AG09319 (cell line): ENCODE data around the gene CCHCR1.
"Not testable (repeated sequence)": the region's sequence is repeated elsewhere in the genome, so short reads cannot be mapped to it uniquely, and the experiment has no call there.

Experiments
- DNase-seq: peaks from one replicate; pipeline ENCODE4 v3.0.0-alpha.2; 2010; ENCODE audit warnings: low read depth; ENCODE audit errors: extremely low read depth
- CTCF ChIP-seq: IDR thresholded peaks from 2 replicates; pipeline ENCODE4 v1.5.1; 2011; ENCODE audit warnings: low read depth, mild to moderate bottlenecking, inconsistent platforms, low read length, moderate library complexity

The CCHCR1 gene

DNA sequence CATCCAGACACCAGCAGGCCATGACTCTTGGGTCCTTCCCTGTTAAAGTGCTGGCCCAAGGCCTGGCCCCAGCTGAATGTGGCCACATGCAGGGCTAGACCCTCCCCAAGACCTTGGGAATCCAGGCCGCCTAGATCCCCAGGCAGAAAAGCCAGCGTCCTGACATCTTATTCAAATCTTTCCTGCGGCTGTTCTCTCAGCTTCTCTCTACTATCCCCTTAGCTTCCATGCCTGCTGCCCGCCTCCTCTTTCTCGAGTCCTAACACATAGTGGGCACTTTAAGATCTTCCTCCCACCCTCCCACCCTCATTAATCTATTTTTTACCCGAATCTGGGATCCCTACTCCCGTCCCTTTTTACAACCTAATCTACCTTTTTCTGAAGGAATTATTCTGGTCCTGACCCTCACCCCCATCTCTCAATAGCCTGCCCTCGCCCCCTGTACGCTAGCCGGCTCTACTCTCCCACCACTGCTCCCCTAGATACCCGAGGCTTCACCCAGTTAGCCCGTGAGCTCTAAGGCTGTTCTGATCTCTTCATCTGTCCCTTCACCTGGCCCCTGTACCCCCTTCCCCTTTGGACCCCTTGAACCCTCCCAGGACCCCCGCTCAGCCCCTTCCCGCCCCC is at the start of gene CCHCR1:
Gene CCHCR1 (minus strand): TSS at position 290 of the 627 bp plus-strand sequence. CDS start 202 bp downstream, at position 88.
- TF ChIP-seq CTCF, result no peak
- DNase-seq, result no peak

DNA sequence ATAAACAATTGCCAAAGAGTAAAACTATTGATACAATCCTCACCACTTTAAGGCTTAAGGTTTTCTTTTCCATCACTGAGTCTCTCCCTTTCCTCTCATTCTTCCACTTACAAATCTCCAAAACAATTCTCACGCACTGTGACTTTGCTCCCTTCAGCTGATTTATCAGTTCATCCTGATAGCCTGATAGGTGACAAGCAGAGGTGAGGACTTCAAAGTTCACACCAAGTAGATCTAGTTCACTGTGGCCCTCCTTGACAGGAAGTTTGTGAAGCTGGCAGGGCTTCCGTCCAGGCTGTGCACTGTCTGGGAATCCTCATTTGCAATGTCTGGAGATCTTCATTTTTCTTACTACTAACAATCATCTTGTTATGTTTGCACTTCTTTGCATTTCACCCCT is 48.0 kb upstream of the CCHCR1 start:
- no peak for DNase-seq
- no peak for TF ChIP-seq CTCF

GRCh38 chr6:31204751-31205145 is 47.1 kb upstream of the CCHCR1 start:
- TF ChIP-seq CTCF, result no peak
- no peak for DNase-seq

- DNase-seq, result no peak
Observed at GRCh38 chr6:31203345-31203979, 45.9 kb upstream of the CCHCR1 start.

GRCh38 chr6:31202259-31203166 is 44.9 kb upstream of the CCHCR1 start:
- no peak for DNase-seq
- no peak for TF ChIP-seq CTCF

More at GRCh38 chr6:31203345-31203979, 45.9 kb upstream of the CCHCR1 start:
- TF ChIP-seq CTCF, result no peak

DNA sequence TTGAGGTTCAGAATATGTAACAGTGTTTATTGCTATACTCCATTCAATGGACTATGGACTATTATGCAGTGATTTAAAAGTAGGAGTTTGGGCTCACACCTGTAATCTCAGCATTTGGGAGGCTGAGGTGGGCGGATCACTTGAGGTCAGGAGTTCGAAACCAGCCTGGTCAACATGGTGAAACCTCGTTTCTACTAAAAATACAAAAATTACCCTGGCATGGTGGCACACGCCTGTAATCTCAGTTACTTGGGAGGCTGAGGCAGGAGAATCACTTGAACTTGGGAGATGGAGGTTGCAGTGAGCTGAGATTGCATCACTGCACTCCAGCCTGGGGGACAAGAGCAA is 41.5 kb upstream of the CCHCR1 start:
- not testable (repeated sequence) for DNase-seq

DNA sequence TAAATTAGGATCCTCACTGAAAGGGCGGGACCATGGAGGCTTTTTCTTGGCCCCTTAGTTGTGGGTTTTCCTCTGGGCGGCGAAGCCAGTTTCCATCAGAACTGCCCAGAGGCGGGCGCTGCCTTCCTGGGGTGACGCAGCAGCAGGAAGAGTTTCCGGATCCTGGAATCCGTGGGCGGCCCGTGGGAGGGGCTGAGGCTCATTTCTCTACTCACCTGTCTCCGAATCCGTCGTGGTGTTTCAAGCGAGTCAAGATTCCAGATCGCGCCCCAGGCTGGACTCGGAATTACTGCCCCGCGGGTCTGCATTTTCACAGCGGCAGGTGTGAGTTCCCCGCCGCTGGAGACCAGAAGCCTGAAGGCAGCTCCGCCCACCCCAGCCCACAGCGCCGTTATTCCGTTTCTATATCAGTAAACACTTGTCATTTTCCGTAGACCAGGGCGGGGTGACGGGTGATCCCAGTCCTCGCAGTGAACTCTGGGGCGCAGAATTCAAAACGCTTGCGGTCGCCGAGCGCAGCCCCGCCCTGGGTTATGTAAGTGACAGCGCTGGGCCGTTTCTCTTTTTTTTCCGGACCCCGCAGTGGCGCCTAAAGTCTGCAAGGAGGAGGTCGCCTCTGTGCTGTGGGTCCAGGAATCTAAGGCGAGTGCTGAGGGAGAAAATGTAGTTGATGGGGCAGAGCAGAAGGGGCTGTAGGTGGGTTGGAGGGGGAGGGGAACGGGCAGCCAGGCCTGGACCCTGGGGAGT is 40.1 kb upstream of the CCHCR1 start:
- TF ChIP-seq CTCF, result no peak
- DNase-seq, result peak; percentile 49

DNA sequence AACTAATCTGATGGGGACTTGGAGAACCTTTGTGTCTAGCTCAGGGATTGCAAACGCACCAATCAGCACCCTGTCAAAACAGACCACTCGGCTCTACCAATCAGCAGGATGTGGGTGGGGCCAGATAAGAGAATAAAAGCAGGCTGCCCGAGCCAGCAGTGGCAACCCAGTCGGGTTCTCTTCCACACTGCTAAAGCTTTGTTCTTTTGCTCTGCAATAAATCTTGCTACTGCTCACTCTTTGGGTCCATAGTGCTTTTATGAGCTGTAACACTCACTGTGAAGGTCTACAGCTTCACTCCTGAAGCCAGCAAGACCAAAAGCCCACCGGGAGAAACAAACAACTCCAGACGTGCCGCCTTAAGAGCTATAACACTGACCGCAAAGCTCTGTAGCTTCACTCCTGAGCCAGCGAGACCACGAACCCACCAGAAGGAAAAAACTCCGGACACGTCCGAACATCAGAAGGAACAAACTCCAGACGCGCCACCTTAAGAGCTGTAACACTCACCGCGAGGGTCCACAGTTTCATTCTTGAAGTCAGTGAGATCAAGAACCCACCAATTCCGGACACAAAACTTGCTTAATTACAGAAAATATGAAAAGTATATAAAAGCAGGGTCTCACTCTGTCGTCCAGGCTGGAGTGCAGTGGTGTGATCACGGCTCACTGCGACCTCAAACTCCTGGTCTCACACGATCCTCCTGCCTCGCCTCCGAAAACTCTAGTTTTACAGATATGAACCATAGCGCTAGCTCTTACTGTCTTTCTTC is 38.8 kb upstream of the CCHCR1 start:
- not testable (repeated sequence) for DNase-seq

GRCh38 chr6:31195308-31195979 is 37.8 kb upstream of the CCHCR1 start:
- not testable (repeated sequence) for DNase-seq
